ENCODE data around the gene APLF. TPM values are rescaled to one million over a fixed set of nuclear protein-coding genes. Genes with fewer than 3 reads are reported as not detected.

The APLF gene
- total and polyA plus RNA-seq, 2 experiments from 2014 or later: 3.0 to 3.7 TPM

GRCh38 chr2:68441179-68441993 lies 26.0 kb upstream of the APLF start:
- H3K27ac ChIP-seq (ENCODE audit: low read depth): no peak overlapping the region
- TF ChIP-seq EZH2 (IDR thresholded peaks at IDR 0.05; ENCODE audit: low read depth, unreplicated experiment): no peak
- no peak for TF ChIP-seq ZNF462 (CRISPR knock-in tag; IDR thresholded peaks at IDR 0.05)
- TF ChIP-seq, protein P1, sequence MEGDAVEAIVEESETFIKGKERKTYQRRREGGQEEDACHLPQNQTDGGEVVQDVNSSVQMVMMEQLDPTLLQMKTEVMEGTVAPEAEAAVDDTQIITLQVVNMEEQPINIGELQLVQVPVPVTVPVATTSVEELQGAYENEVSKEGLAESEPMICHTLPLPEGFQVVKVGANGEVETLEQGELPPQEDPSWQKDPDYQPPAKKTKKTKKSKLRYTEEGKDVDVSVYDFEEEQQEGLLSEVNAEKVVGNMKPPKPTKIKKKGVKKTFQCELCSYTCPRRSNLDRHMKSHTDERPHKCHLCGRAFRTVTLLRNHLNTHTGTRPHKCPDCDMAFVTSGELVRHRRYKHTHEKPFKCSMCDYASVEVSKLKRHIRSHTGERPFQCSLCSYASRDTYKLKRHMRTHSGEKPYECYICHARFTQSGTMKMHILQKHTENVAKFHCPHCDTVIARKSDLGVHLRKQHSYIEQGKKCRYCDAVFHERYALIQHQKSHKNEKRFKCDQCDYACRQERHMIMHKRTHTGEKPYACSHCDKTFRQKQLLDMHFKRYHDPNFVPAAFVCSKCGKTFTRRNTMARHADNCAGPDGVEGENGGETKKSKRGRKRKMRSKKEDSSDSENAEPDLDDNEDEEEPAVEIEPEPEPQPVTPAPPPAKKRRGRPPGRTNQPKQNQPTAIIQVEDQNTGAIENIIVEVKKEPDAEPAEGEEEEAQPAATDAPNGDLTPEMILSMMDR (conservative IDR thresholded peaks at IDR 0.05; ENCODE audit: low read depth in 2 of 2): peak; percentile 94 to 96
- TF ChIP-seq JUNB (IDR thresholded peaks at IDR 0.05; ENCODE audit: unreplicated experiment): no peak
- no peaks in the 10 kb centered on the region for H3K79me2 ChIP-seq (replicated peaks; ENCODE audit: insufficient read depth)
- no peaks in the 10 kb centered on the region for H3K27me3 ChIP-seq (ENCODE audit: insufficient read depth)
- no peaks in the 10 kb centered on the region for H3K9me2 ChIP-seq (ENCODE audit: insufficient read depth)
- H3K36me3 ChIP-seq (ENCODE audit: insufficient read depth): no peaks in the 10 kb centered on the region
- H3F3A ChIP-seq (replicated peaks; ENCODE audit: low read depth): no peaks in the 10 kb centered on the region
- no peaks in the 10 kb centered on the region for H3K4me1 ChIP-seq (ENCODE audit: insufficient read depth)
- Mint-ChIP-seq H3K27me3 (ENCODE audit: insufficient read depth, low read depth, poor library complexity) (no peaks in the 10 kb centered on the region), H3K36me3 (ENCODE audit: low read depth) (no peaks in the 10 kb centered on the region), H3K9me3 (no peaks in the 10 kb centered on the region), H3K4me3 (no peak overlapping the region), H3K4me1 (peaks cover 4% of the 10 kb centered on the region; the same call in 2 of the 3 replicates), H3K27ac (no peak overlapping the region)
- H2AFZ ChIP-seq: no peak overlapping the region
- no peaks in the 10 kb centered on the region for H4K20me1 ChIP-seq (replicated peaks; ENCODE audit: insufficient read depth)
- ATAC-seq (peak; percentile 97), DNase-seq (ENCODE audit: low spot score) (peak; percentile 95)
- no peak overlapping the region for H3K4me3 ChIP-seq
- no peak overlapping the region for H3K4me2 ChIP-seq
